ENCODE measurements around the gene PTPRK.

- TF ChIP-seq CTCF (IDR thresholded peaks at IDR 0.05) (no peak), POLR2A (IDR thresholded peaks at IDR 0.05) (no peak), EP300 (IDR thresholded peaks at IDR 0.05) (no peak)
These were observed 98.2 kb downstream of the PTPRK start for GRCh38 chr6:128422200-128422599.

All from suprapubic skin (tissue), 3 donors.